ENCODE data around the gene AP1G2. TPM values are rescaled to one million over a fixed set of nuclear protein-coding genes. Genes with fewer than 3 reads are reported as not detected.
A peak's percentile ranks its signal among the peaks of the same experiment; 100 is the strongest.

Gene AP1G2
- total and polyA plus RNA-seq, 2 of the 13 experiments (the other 11 are each of a cell fraction or from before 2014, with no cell fraction given) = 96.9 to 611 TPM

DNA sequence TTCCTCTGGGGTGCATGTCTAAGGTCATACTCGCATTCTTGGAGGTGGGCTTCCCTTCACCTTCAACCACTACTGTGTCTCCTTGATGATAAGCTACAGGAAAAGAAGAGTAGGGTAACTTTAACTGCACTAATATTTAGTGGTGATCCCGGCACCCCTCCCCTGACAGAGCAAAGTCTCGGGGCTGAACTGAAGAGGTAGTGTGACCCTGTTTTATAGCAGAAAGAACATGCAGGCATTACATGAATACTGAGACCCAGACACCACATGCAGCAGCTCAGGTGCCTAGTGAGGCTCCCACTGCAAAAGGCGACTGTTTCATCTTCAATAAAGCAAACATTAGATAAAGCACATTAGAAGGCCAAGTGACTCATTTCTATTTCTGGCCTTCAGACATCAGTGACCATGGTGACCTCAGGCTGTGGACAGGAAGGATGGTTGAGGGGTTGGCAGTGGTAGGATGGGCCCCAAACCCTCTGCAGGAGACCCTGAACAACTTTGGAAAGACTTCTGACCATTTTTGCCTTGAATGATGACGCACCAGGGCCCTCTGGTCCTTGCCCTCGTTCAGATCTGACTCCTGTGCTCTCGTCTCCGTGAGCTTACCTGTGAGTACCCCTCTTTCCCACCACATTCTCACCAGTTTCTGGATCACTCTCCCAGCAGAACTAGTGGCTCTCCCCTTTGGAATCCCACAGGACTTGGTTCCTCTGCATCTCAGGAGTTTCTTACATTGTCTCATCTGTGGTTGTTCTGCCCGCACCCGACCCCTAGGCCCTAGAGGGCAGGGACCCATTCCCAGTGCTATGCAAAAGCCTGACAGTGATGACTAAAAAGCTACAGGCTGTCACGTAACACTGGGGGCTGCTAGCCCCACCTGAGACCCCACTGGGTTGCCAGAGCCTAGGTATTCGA, 34.8 kb upstream of the AP1G2 start (continued):
- TF ChIP-seq ZNF629 (CRISPR knock-in tag; conservative IDR thresholded peaks at IDR 0.05) (peak; percentile 59; the same call in 1 of the 2 replicates), ONECUT2 (CRISPR knock-in tag; IDR thresholded peaks at IDR 0.05) (peak; percentile 62; the same call in 1 of the 2 replicates), ZNF562 (CRISPR knock-in tag; IDR thresholded peaks at IDR 0.05; ENCODE audit: borderline replicate concordance) (no peak), ZMYM4 (CRISPR knock-in tag; IDR thresholded peaks at IDR 0.05) (peak; percentile 40; the same call in 1 of the 2 replicates), ZNF234 (CRISPR knock-in tag; conservative IDR thresholded peaks at IDR 0.05) (no peak), ZNF33B (CRISPR knock-in tag; IDR thresholded peaks at IDR 0.05) (peak; percentile 73), THYN1 (CRISPR knock-in tag; IDR thresholded peaks at IDR 0.05; ENCODE audit: borderline replicate concordance, low read depth) (0 out of 2 replicates have a peak, but pooled peaks have one; percentile 17), AGO2 (optimal IDR thresholded peaks at IDR 0.05; ENCODE audit: low read depth, low read length) (no peak), ZNF24 (IDR thresholded peaks at IDR 0.05) (no peak), GATAD1 (CRISPR knock-in tag; IDR thresholded peaks at IDR 0.05) (peak; percentile 56)
- TF ChIP-seq, protein P1, sequence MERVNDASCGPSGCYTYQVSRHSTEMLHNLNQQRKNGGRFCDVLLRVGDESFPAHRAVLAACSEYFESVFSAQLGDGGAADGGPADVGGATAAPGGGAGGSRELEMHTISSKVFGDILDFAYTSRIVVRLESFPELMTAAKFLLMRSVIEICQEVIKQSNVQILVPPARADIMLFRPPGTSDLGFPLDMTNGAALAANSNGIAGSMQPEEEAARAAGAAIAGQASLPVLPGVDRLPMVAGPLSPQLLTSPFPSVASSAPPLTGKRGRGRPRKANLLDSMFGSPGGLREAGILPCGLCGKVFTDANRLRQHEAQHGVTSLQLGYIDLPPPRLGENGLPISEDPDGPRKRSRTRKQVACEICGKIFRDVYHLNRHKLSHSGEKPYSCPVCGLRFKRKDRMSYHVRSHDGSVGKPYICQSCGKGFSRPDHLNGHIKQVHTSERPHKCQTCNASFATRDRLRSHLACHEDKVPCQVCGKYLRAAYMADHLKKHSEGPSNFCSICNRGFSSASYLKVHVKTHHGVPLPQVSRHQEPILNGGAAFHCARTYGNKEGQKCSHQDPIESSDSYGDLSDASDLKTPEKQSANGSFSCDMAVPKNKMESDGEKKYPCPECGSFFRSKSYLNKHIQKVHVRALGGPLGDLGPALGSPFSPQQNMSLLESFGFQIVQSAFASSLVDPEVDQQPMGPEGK (CRISPR knock-in tag; IDR thresholded peaks at IDR 0.05) = peak; percentile 50; the same call in 1 of the 2 replicates
- TF ChIP-seq, protein P2, sequence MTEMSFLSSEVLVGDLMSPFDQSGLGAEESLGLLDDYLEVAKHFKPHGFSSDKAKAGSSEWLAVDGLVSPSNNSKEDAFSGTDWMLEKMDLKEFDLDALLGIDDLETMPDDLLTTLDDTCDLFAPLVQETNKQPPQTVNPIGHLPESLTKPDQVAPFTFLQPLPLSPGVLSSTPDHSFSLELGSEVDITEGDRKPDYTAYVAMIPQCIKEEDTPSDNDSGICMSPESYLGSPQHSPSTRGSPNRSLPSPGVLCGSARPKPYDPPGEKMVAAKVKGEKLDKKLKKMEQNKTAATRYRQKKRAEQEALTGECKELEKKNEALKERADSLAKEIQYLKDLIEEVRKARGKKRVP (CRISPR knock-in tag; IDR thresholded peaks at IDR 0.05) = peak in 1 of 2 experiments; percentile 63; a peak in 1 of 4 replicates
- TF ChIP-seq, protein P3, sequence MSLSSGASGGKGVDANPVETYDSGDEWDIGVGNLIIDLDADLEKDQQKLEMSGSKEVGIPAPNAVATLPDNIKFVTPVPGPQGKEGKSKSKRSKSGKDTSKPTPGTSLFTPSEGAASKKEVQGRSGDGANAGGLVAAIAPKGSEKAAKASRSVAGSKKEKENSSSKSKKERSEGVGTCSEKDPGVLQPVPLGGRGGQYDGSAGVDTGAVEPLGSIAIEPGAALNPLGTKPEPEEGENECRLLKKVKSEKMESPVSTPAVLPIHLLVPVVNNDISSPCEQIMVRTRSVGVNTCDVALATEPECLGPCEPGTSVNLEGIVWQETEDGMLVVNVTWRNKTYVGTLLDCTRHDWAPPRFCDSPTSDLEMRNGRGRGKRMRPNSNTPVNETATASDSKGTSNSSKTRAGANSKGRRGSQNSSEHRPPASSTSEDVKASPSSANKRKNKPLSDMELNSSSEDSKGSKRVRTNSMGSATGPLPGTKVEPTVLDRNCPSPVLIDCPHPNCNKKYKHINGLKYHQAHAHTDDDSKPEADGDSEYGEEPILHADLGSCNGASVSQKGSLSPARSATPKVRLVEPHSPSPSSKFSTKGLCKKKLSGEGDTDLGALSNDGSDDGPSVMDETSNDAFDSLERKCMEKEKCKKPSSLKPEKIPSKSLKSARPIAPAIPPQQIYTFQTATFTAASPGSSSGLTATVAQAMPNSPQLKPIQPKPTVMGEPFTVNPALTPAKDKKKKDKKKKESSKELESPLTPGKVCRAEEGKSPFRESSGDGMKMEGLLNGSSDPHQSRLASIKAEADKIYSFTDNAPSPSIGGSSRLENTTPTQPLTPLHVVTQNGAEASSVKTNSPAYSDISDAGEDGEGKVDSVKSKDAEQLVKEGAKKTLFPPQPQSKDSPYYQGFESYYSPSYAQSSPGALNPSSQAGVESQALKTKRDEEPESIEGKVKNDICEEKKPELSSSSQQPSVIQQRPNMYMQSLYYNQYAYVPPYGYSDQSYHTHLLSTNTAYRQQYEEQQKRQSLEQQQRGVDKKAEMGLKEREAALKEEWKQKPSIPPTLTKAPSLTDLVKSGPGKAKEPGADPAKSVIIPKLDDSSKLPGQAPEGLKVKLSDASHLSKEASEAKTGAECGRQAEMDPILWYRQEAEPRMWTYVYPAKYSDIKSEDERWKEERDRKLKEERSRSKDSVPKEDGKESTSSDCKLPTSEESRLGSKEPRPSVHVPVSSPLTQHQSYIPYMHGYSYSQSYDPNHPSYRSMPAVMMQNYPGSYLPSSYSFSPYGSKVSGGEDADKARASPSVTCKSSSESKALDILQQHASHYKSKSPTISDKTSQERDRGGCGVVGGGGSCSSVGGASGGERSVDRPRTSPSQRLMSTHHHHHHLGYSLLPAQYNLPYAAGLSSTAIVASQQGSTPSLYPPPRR (CRISPR knock-in tag; IDR thresholded peaks at IDR 0.05; ENCODE audit: borderline replicate concordance) = peak; percentile 91
- TF ChIP-seq, protein P4, sequence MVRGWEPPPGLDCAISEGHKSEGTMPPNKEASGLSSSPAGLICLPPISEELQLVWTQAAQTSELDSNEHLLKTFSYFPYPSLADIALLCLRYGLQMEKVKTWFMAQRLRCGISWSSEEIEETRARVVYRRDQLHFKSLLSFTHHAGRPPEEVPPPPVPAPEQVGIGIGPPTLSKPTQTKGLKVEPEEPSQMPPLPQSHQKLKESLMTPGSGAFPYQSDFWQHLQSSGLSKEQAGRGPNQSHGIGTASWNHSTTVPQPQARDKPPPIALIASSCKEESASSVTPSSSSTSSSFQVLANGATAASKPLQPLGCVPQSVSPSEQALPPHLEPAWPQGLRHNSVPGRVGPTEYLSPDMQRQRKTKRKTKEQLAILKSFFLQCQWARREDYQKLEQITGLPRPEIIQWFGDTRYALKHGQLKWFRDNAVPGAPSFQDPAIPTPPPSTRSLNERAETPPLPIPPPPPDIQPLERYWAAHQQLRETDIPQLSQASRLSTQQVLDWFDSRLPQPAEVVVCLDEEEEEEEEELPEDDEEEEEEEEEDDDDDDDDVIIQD (CRISPR knock-in tag; IDR thresholded peaks at IDR 0.05; ENCODE audit: low read depth) = peak; percentile 98
- TF ChIP-seq, protein P5, sequence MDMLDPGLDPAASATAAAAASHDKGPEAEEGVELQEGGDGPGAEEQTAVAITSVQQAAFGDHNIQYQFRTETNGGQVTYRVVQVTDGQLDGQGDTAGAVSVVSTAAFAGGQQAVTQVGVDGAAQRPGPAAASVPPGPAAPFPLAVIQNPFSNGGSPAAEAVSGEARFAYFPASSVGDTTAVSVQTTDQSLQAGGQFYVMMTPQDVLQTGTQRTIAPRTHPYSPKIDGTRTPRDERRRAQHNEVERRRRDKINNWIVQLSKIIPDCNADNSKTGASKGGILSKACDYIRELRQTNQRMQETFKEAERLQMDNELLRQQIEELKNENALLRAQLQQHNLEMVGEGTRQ (IDR thresholded peaks at IDR 0.05; ENCODE audit: low read depth, low read length) = no peak; the same call in 1 of the 2 replicates
- TF ChIP-seq, protein P5 (CRISPR knock-in tag; IDR thresholded peaks at IDR 0.05; ENCODE audit: borderline replicate concordance) = no peak
